ENCODE measurements around the gene BPIFB6. TPM values are rescaled to one million over a fixed set of nuclear protein-coding genes. Genes with fewer than 3 reads are reported as not detected.

BPIFB6 gene
- total RNA-seq, 1 experiment from 2014 or later: not detected

GRCh38 chr20:33028875-33029274 lies 2.6 kb upstream of the BPIFB6 start:
- Mint-ChIP-seq H3K9me3 (peaks cover 6% of the 10 kb centered on the region; the same call in 1 of the 2 replicates), H3K27me3 (ENCODE audit: low read depth) (peaks cover 4% of the 10 kb centered on the region), H3K4me3 (no peak overlapping the region), H3K4me1 (no peaks in the 10 kb centered on the region), H3K27ac (no peak overlapping the region), H3K36me3 (no peaks in the 10 kb centered on the region)
- POLR2A ChIA-PET: no interaction called here
- CTCF ChIA-PET: no interaction called here
- no peak for TF ChIP-seq ZNF425 (CRISPR knock-in tag; conservative IDR thresholded peaks at IDR 0.05)
- TF ChIP-seq RELA (CRISPR knock-in tag; IDR thresholded peaks at IDR 0.05; ENCODE audit: borderline replicate concordance): no peak
- no peak for TF ChIP-seq ELF4 (CRISPR knock-in tag; IDR thresholded peaks at IDR 0.05; ENCODE audit: low read depth)
- no peak for TF ChIP-seq NR2C2 (CRISPR knock-in tag; IDR thresholded peaks at IDR 0.05)
- no peak for TF ChIP-seq HMGXB4 (CRISPR knock-in tag; IDR thresholded peaks at IDR 0.05)
- no peak for TF ChIP-seq NR1H2 (CRISPR knock-in tag; IDR thresholded peaks at IDR 0.05)
- no peak for TF ChIP-seq OVOL2 (CRISPR knock-in tag; IDR thresholded peaks at IDR 0.05; ENCODE audit: borderline replicate concordance)
- no peak for TF ChIP-seq ZNF512 (CRISPR knock-in tag; IDR thresholded peaks at IDR 0.05; ENCODE audit: borderline replicate concordance)
- TF ChIP-seq AFF4 (CRISPR knock-in tag; IDR thresholded peaks at IDR 0.05; ENCODE audit: borderline replicate concordance): no peak
- TF ChIP-seq MLX (CRISPR knock-in tag; IDR thresholded peaks at IDR 0.05): no peak
- TF ChIP-seq ZMAT4 (CRISPR knock-in tag; IDR thresholded peaks at IDR 0.05): no peak
- no peak for TF ChIP-seq GABPB1 (CRISPR knock-in tag; IDR thresholded peaks at IDR 0.05)
- TF ChIP-seq E2F4 (CRISPR knock-in tag; IDR thresholded peaks at IDR 0.05; ENCODE audit: borderline replicate concordance, low read depth): no peak
- TF ChIP-seq GTF2I (CRISPR knock-in tag; conservative IDR thresholded peaks at IDR 0.05): no peak
- no peak for TF ChIP-seq ZNF671 (CRISPR knock-in tag; IDR thresholded peaks at IDR 0.05)
- DNase-seq (ENCODE audit: low spot score): no peak
- ATAC-seq: no peak
